Right atrium auricular region (tissue), 2 donors: Measurements from ENCODE around the gene HCFC1. TPM values are rescaled to one million over a fixed set of nuclear protein-coding genes. Genes with fewer than 3 reads are reported as not detected.

Experiments used
- DNase-seq: peaks from one replicate; pipeline ENCODE4 v3.0.0-alpha.2; 2019; ENCODE audit warnings: low spot score
- H3K27ac ChIP-seq, 2 donors: fragments of 200-600 bp; sonication (generic); 1 replicate in 1 of 2; 2 replicates in 1 of 2; pipeline ENCODE4 v1.5.1; 2016 to 2019
- H3K27me3 ChIP-seq, 2 donors: fragments of 200-600 bp; sonication (generic); one replicate each; pipeline versions ENCODE4 v1.5.1 to v1.6.0; 2017 to 2019
- H3K36me3 ChIP-seq: fragments of 200-600 bp; sonication (generic); one replicate; pipeline ENCODE4 v1.5.1; 2016
- H3K4me1 ChIP-seq, 2 donors: fragments of 200-600 bp; sonication (generic); one replicate each; pipeline versions ENCODE4 v1.5.1 to v1.6.0; 2017 to 2019
- H3K4me3 ChIP-seq, 2 donors: fragments of 200-600 bp; sonication (generic); 1 replicate in 1 of 2; 2 replicates in 1 of 2; pipeline ENCODE4 v1.5.1; 2017 to 2019; ENCODE audit warnings: mild to moderate bottlenecking in 1 of 2, moderate library complexity in 1 of 2
- H3K9me3 ChIP-seq, 2 donors: fragments of 200-600 bp; sonication (generic); one replicate each; pipeline ENCODE4 v1.5.1; 2019
- total RNA-seq, 2 donors: library from RNA; depleted of rRNA; stranded (reverse); fragments of >200 nt; gene quantifications; one replicate each; pipeline ENCODE4 v1.1.0, GENCODE V29; 2016
- TF ChIP-seq, protein P1 (sequence below), 2 donors: fragments of 200-600 bp; sonication (generic); IDR thresholded peaks; one replicate each; pipeline ENCODE4 v1.5.1; 2019; ENCODE audit warnings: antibody characterized with exemption in 2 of 2

HCFC1 gene
- total RNA-seq, 2 donors from 2014 or later: 40.8 to 54.7 TPM

DNA sequence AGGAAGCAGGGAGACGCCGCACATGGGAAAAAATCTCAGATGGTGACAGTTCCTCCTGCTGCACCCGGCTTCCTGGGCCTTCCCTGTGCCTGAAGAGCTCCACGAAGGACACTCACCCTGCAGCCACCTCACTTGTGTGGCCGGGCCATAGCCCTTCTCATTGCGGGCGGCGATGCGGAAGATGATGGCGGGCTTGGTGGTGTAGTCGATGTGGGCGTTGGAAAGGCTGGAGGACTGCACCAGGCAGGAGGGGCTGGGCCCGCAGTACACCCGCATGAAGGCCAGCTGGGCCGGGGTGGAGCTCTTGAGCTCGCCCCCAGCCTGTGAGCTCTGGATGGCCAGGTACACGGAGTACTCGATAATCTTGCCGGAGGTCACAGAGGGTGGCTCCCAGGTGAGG, 21.5 kb downstream of the HCFC1 start:
- TF ChIP-seq, protein P1, sequence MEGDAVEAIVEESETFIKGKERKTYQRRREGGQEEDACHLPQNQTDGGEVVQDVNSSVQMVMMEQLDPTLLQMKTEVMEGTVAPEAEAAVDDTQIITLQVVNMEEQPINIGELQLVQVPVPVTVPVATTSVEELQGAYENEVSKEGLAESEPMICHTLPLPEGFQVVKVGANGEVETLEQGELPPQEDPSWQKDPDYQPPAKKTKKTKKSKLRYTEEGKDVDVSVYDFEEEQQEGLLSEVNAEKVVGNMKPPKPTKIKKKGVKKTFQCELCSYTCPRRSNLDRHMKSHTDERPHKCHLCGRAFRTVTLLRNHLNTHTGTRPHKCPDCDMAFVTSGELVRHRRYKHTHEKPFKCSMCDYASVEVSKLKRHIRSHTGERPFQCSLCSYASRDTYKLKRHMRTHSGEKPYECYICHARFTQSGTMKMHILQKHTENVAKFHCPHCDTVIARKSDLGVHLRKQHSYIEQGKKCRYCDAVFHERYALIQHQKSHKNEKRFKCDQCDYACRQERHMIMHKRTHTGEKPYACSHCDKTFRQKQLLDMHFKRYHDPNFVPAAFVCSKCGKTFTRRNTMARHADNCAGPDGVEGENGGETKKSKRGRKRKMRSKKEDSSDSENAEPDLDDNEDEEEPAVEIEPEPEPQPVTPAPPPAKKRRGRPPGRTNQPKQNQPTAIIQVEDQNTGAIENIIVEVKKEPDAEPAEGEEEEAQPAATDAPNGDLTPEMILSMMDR (IDR thresholded peaks at IDR 0.05): no peak
- Histone ChIP-seq H3K27me3 (no peaks in the 10 kb centered on the region), H3K36me3 (peaks cover 59% of the 10 kb centered on the region), H3K27ac (no peak overlapping the region), H3K4me3 (no peak overlapping the region), H3K4me1 (peaks cover 0 to 11% of the 10 kb centered on the region in 2 donors), H3K9me3 (no peaks in the 10 kb centered on the region)
- no peak for DNase-seq

DNA sequence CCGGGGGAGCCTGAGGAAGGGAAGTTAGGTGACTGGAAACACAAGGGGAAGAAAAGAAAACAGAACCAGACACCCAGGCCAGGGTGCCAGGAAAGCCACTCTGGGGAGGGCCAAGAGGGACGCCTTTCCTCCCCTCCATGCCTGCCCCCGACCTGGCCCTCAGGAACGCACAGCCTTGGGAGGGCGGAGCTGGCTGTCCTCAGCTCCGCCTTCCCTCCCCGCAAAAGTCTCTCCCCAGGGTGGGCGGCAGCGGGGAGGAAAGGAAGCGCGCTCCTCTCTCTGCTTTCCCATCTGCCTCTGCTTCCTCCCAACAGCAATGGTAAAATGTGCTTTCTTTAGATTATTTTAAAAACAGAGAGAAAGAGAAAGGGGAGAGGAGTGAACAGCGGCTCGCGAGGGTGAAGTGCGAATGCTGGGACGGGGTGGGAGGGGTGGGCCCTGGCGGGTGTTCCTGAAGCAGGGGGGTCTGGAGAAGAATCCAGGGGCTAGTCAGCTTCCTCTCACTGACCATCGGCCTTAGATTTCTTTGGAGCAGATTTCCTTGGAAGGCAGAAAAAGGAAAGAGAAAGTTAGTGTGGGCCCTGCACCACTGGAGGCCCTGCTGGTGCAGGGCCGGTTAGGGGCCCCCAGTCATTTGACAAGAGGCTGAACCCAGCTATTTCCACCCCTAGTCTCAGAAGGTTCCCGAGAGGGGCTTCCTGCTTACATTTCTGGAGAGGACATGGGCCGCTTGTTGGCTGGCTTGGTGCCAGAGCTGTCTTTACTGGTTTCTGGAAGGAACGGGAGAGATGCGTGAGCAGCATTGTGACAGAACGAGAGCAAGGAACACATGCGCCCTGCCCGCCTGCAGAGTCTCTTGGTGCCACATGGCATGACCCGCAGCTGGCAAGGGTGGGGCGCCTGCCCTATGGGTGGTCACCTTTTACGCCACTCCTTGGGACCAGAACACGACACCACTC, 22.5 kb downstream of the HCFC1 start:
- H3K27me3 ChIP-seq: no peaks in the 10 kb centered on the region
- peaks cover 0 to 11% of the 10 kb centered on the region in 2 donors for H3K4me1 ChIP-seq
- TF ChIP-seq, protein P1 (IDR thresholded peaks at IDR 0.05): no peak
- peaks cover 49% of the 10 kb centered on the region for H3K36me3 ChIP-seq
- no peak overlapping the region for H3K4me3 ChIP-seq
- no peak for DNase-seq
- peak overlapping the region in 1 of 2 donors; percentile 35 for H3K27ac ChIP-seq
- no peaks in the 10 kb centered on the region for H3K9me3 ChIP-seq

DNA sequence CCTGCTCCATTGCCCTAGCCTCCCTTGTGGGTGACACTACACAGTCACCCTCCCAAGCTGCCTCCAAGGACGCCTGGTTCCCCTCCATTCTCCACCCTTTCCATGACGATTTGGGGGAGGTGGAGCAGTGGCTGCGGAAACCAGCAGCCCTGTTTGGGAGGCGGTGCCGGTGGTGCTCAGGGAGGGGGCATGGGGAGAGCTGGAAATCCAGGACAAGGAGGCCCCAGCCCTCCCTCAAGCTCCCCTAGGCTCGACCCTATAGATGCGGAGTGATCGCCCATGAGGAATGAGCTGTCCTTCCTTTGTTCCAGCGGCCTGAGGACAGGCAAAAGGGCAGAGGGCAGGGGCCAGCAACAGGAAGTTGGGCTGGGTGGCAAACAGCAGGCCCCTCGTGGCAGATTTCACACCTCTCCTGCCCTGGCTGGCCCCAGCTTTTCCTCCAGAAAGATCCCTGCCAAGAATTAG, 23.6 kb downstream of the HCFC1 start:
- DNase-seq: no peak
- H3K27ac ChIP-seq: peak overlapping the region; percentile 53 to 63
- H3K36me3 ChIP-seq: peaks cover 42% of the 10 kb centered on the region

DNA sequence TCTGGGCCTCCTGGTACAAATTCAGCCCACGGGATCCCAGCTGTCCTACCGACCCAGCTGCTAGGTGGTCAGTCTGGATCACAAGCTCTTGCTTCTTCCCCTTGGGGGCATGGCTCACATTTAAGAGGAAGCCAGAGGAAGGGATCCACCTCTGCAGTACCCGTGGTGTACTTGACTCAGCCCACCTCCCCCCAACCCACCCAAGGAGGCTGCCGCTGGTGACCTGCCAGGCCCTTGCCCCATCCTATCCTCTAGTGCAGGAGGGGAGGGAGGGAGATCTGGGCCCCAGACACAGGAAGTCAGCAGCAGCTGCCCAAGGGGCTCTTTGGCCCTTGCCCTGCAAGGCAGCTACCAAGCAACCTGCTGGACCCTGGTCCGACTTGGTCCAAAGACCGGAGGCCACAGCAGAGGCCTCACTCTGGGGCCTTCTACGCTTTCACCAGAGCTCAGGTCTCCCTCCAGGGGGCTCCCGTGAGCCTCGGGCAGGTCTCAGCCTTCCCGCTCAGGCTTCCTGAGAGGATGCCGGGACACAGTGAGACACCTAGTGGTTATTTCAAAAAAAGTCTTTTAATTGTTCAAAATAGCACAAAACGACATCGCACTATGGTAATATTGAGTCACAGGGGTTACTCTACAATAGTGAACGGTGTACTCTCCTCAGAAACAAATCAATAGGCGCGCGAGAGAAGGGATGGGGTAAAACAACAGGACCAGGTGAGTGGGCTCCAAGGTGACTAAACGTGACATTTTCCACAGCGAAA, 24.4 kb downstream of the HCFC1 start:
- H3K4me3 ChIP-seq: no peak overlapping the region
- H3K4me1 ChIP-seq: no peaks in the 10 kb centered on the region
- no peaks in the 10 kb centered on the region for H3K9me3 ChIP-seq
- H3K27ac ChIP-seq: peak overlapping the region; percentile 53 to 63
- H3K27me3 ChIP-seq: no peaks in the 10 kb centered on the region
- TF ChIP-seq, protein P1 (IDR thresholded peaks at IDR 0.05): peak; percentile 68 to 87
- DNase-seq: peak; percentile 67
- peaks cover 34% of the 10 kb centered on the region for H3K36me3 ChIP-seq

More for the DNA sequence above, 23.6 kb downstream of the HCFC1 start:
- H3K4me3 ChIP-seq: no peak overlapping the region
- TF ChIP-seq, protein P1 (IDR thresholded peaks at IDR 0.05): no peak
- peaks cover 0 to 4% of the 10 kb centered on the region in 2 donors for H3K4me1 ChIP-seq
- H3K9me3 ChIP-seq: no peaks in the 10 kb centered on the region
- no peaks in the 10 kb centered on the region for H3K27me3 ChIP-seq

DNA sequence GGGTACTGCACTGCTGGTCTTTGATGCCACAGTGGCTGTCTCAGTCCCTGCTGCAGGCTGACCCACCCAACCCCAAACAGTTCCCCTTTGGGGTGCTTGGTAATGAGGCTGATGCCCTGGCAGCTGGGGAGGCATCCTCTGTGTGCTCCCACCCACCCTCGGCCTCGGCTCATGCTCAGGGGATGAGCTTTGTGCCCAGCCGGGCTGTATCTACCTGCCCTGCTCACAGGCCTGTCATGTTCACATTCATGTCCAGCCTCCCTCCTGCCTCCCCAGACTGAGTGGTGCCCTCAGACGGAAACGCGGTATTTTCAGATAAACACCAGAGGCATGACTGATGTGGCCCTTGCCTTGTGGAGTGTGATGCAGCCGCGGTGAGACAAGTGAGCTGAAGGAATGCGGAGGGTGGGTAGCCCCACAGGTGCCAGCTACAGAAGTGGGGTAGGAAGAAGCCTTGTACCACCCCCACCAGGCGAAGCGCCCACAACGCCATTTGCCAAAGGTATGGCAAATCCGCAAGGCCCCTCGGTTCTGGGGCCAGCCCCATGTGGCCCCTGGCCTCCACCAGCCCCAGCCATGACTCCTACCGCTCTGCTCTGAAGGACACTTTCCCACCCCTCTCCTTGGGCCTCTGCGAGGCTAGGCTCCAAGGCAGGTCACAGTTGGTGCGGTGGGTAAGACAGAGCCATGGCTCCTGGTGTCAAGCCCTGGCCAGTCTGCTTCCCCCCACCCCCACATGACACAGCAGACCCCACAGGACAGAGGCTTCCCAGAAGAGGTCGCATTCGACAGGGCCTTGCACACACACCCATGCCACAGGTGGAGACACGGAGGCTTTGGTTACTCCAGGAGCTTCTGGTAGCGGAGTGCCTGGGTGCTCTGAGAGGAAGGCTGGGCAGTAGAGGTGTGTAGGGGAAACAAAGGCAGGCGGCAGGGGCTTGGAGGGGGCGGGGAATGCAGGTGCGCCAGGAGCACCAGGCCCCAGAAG, 25.4 kb downstream of the HCFC1 start:
- Histone ChIP-seq H3K27ac (no peak overlapping the region), H3K4me1 (no peaks in the 10 kb centered on the region), H3K27me3 (no peaks in the 10 kb centered on the region), H3K9me3 (no peaks in the 10 kb centered on the region), H3K36me3 (peaks cover 25% of the 10 kb centered on the region), H3K4me3 (no peak overlapping the region)
- TF ChIP-seq, protein P1 (IDR thresholded peaks at IDR 0.05): no peak
- no peak for DNase-seq
